GM13976 (cell line): Measurements from ENCODE around the gene AP3S2.
"Not testable (repeated sequence)": the region's sequence is repeated elsewhere in the genome, so short reads cannot be mapped to it uniquely, and the experiment has no call there.

ENCODE experiments used
- DNase-seq: peaks from one replicate; pipeline ENCODE4 v3.0.0; 2012; ENCODE audit warnings: low spot score
- CTCF ChIP-seq: IDR thresholded peaks from 2 replicates; pipeline ENCODE4 v1.5.1; 2012; ENCODE audit warnings: borderline replicate concordance, mild to moderate bottlenecking; ENCODE audit not compliant: insufficient read depth; ENCODE audit errors: extremely low read depth, missing control alignments, control extremely low read depth
- in situ Hi-C: fragments of 300-500 bp; cut with MboI; formaldehyde crosslinking; loops from one replicate; pipeline ENCODE4 v1.12.0; 2022; ENCODE audit warnings: low sequenced_read_pairs, mixed read lengths, inconsistent platforms; ENCODE audit not compliant: unreplicated experiment

AP3S2 gene

GRCh38 chr15:89898614-89899294, 5.0 kb upstream of the AP3S2 start:
- TF ChIP-seq CTCF, result peak; percentile 49
- in situ Hi-C loops, result loop anchor here (5.0 kb wide), 1 partner anchor 174 kb away; no protein-coding TSS in a partner anchor
- peak; percentile 75 for DNase-seq

GRCh38 chr15:89898146-89898545, 4.4 kb upstream of the AP3S2 start:
- DNase-seq, result no peak
- no peak for TF ChIP-seq CTCF
- in situ Hi-C loops, result loop anchor here (5.0 kb wide), 1 partner anchor 174 kb away; no protein-coding TSS in a partner anchor

GRCh38 chr15:89893027-89893426, 767 bp downstream of the AP3S2 start:
- no peak for DNase-seq
- in situ Hi-C loops, result no loop called here
- TF ChIP-seq CTCF, result no peak

GRCh38 chr15:89888214-89888804, 5.5 kb downstream of the AP3S2 start:
- no peak for TF ChIP-seq CTCF
- no peak for DNase-seq
- in situ Hi-C loops, result no loop called here

GRCh38 chr15:89885611-89886010, 8.2 kb downstream of the AP3S2 start:
- in situ Hi-C loops, result no loop called here
- no peak for DNase-seq
- no peak for TF ChIP-seq CTCF

- DNase-seq, in situ Hi-C loops: not testable (repeated sequence)
Measured at GRCh38 chr15:89885179-89885578, 8.6 kb downstream of the AP3S2 start.

GRCh38 chr15:89883518-89883917, 10.3 kb downstream of the AP3S2 start:
- TF ChIP-seq CTCF, result no peak
- DNase-seq, result no peak
- in situ Hi-C loops, result no loop called here
